B cell (primary cell): ENCODE data around the gene ARHGAP22.

ENCODE experiments used
- CTCF ChIP-seq: fragments of 200-600 bp; IDR thresholded peaks from one replicate; pipeline ENCODE4 v1.8.0; 2022; ENCODE audit warnings: antibody characterized with exemption, mild to moderate bottlenecking
- EZH2 ChIP-seq: IDR thresholded peaks from 2 replicates; pipeline ENCODE4 v1.6.1; 2012; ENCODE audit warnings: borderline replicate concordance, low read depth, mild to moderate bottlenecking, moderate library complexity, low read length; ENCODE audit not compliant: insufficient read depth, poor library complexity, severe bottlenecking

GRCh38 chr10:48455055-48455391 lies 149.8 kb downstream of the ARHGAP22 start:
- TF ChIP-seq CTCF = no peak
- no peak for TF ChIP-seq EZH2
